H1 (cell line): ENCODE data around the gene SMARCA2. TPM values are rescaled to one million over a fixed set of nuclear protein-coding genes. Genes with fewer than 3 reads are reported as not detected.

Experiments used
- CTCF ChIA-PET: fragments of 300-600 bp; sonication (Branson Sonifier 250); formaldehyde crosslinking; loops from one replicate; lab custom pipeline; 2021; ENCODE audit not compliant: partially characterized antibody; lab: Charles Lee
- POLR2A ChIA-PET: fragments of 300-600 bp; sonication (Branson Sonifier 250); formaldehyde crosslinking; loops from one replicate; lab custom pipeline; 2021; ENCODE audit warnings: inconsistent platforms; ENCODE audit not compliant: partially characterized antibody; lab: Charles Lee
- DNase-seq, 2 experiments: peaks; one replicate each; pipeline versions ENCODE4 v3.0.0 to v3.0.0-alpha.2; 2010 to 2022; ENCODE audit warnings: low spot score in 2 of 2, low read depth in 1 of 2, mixed read lengths in 1 of 2
- FAIRE-seq: peaks from 2 replicates; lab custom pipeline; 2011; peaks lifted over from hg19 to GRCh38; lab: Jason Lieb, UNC
- H2AFZ ChIP-seq: 2 replicates; pipeline ENCODE4 v1.8.1; 2012; ENCODE audit warnings: low read length, inconsistent platforms
- H2AK5ac ChIP-seq: 2 replicates; pipeline ENCODE4 v1.6.1; 2013; ENCODE audit warnings: low read depth, low read length
- H2BK120ac ChIP-seq: replicated peaks from 2 replicates; pipeline ENCODE3; 2013; ENCODE audit warnings: low read depth, low read length, inconsistent platforms
- H2BK12ac ChIP-seq: 2 replicates; pipeline ENCODE4 v1.6.1; 2013; ENCODE audit warnings: low read depth, low read length
- H2BK15ac ChIP-seq: 2 replicates; pipeline ENCODE4 v1.6.1; 2013; ENCODE audit warnings: low read length
- H2BK20ac ChIP-seq: 2 replicates; pipeline ENCODE4 v1.6.1; 2013; ENCODE audit warnings: low read length
- H2BK5ac ChIP-seq: 2 replicates; pipeline ENCODE4 v1.6.1; 2013; ENCODE audit warnings: low read depth, low read length
- H3K14ac ChIP-seq: 2 replicates; pipeline ENCODE4 v1.6.1; 2013; ENCODE audit warnings: inconsistent platforms; ENCODE audit not compliant: insufficient read length
- H3K18ac ChIP-seq: 2 replicates; pipeline ENCODE4 v1.6.1; 2013; ENCODE audit warnings: low read length; ENCODE audit errors: extremely low read depth
- H3K23ac ChIP-seq: 2 replicates; pipeline ENCODE4 v1.6.1; 2013; ENCODE audit warnings: inconsistent platforms; ENCODE audit not compliant: insufficient read length
- H3K23me2 ChIP-seq: 2 replicates; pipeline ENCODE4 v1.6.1; 2013; ENCODE audit warnings: low read depth, low read length
- H3K27ac ChIP-seq: 2 replicates; pipeline ENCODE4 v1.6.1; 2011; ENCODE audit warnings: low read depth, low read length, inconsistent platforms
- H3K27me3 ChIP-seq, 4 experiments: replicated peaks in 1 of 4; 1 replicate in 1 of 4; 2 replicates in 3 of 4; pipeline versions ENCODE4 v1.6.1 to v1.8.1; 2011 to 2013; ENCODE audit warnings: low read length in 3 of 4, mild to moderate bottlenecking in 3 of 4, inconsistent platforms in 2 of 4, mixed read lengths in 2 of 4, moderate library complexity in 1 of 4; ENCODE audit not compliant: control insufficient read depth in 3 of 4, insufficient read depth in 3 of 4; ENCODE audit errors: extremely low read depth in 1 of 4
- H3K36me3 ChIP-seq, 4 experiments: 2 replicates each; pipeline versions ENCODE4 v1.6.1 to v1.8.1; 2011 to 2013; ENCODE audit warnings: mild to moderate bottlenecking in 4 of 4, low read length in 3 of 4, moderate library complexity in 2 of 4, control low read depth in 1 of 4, inconsistent platforms in 1 of 4; ENCODE audit not compliant: insufficient read depth in 4 of 4, control insufficient read depth in 2 of 4
- H3K4ac ChIP-seq: replicated peaks from 2 replicates; pipeline ENCODE3; 2013; ENCODE audit warnings: low read length, low read depth, mixed read lengths, inconsistent platforms; ENCODE audit not compliant: insufficient read length
- H3K4me1 ChIP-seq, 4 experiments: replicated peaks in 1 of 4; 1 replicate in 1 of 4; 2 replicates in 3 of 4; pipeline versions ENCODE4 v1.6.1 to v1.8.1; 2011 to 2013; ENCODE audit warnings: low read length in 3 of 4, inconsistent platforms in 2 of 4, mixed read lengths in 1 of 4; ENCODE audit not compliant: insufficient read depth in 4 of 4, control insufficient read depth in 3 of 4
- H3K4me2 ChIP-seq, 2 experiments: 2 replicates each; pipeline versions ENCODE4 v1.6.1 to v1.8.1; 2011 to 2013; ENCODE audit warnings: low read depth in 2 of 2, low read length in 2 of 2, control low read depth in 1 of 2, inconsistent platforms in 1 of 2, mild to moderate bottlenecking in 1 of 2; ENCODE audit not compliant: insufficient read depth in 1 of 2
- H3K4me3 ChIP-seq, 4 experiments: fragments of 200-600, 300-600 bp in 1 of 4; sonication (generic), shearing (Covaris generic), sonication (Bioruptor Twin) in 1 of 4; 2 replicates each; pipeline versions ENCODE4 v1.5.1 to v1.8.1; 2011 to 2016; ENCODE audit warnings: low read length in 4 of 4, low read depth in 3 of 4, control low read depth in 2 of 4, inconsistent platforms in 2 of 4, mild to moderate bottlenecking in 2 of 4, mixed read lengths in 1 of 4, moderate library complexity in 1 of 4; ENCODE audit not compliant: insufficient read depth in 2 of 4; ENCODE audit errors: extremely low read depth in 1 of 4
- H3K56ac ChIP-seq: replicated peaks from 2 replicates; pipeline ENCODE3; 2013; ENCODE audit warnings: low read depth, mild to moderate bottlenecking, mixed read lengths, low read length, inconsistent platforms; ENCODE audit not compliant: insufficient read length
- H3K79me1 ChIP-seq: 2 replicates; pipeline ENCODE4 v1.6.1; 2013; ENCODE audit warnings: low read depth, low read length, control low read depth
- H3K79me2 ChIP-seq, 2 experiments: 2 replicates each; pipeline versions ENCODE4 v1.6.1 to v1.8.1; 2012 to 2013; ENCODE audit warnings: low read length in 2 of 2, mild to moderate bottlenecking in 2 of 2, inconsistent platforms in 1 of 2; ENCODE audit not compliant: insufficient read depth in 2 of 2, control insufficient read depth in 1 of 2
- H3K9ac ChIP-seq, 4 experiments: replicated peaks in 1 of 4; 1 replicate in 1 of 4; 2 replicates in 3 of 4; pipeline versions ENCODE4 v1.6.1 to v1.8.1; 2011 to 2013; ENCODE audit warnings: low read depth in 3 of 4, low read length in 3 of 4, control low read depth in 2 of 4, mild to moderate bottlenecking in 2 of 4, moderate library complexity in 2 of 4, inconsistent platforms in 1 of 4; ENCODE audit errors: extremely low read depth in 1 of 4
- H3K9me3 ChIP-seq, 2 experiments: 2 replicates each; pipeline versions ENCODE4 v1.6.1 to v1.8.1; 2012 to 2013; ENCODE audit warnings: mild to moderate bottlenecking in 2 of 2, moderate library complexity in 2 of 2, control low read depth in 1 of 2, inconsistent platforms in 1 of 2, low read depth in 1 of 2, low read length in 1 of 2, mixed read lengths in 1 of 2; ENCODE audit not compliant: insufficient read depth in 2 of 2
- H4K20me1 ChIP-seq, 2 experiments: replicated peaks in 1 of 2; 2 replicates each; pipeline versions ENCODE3 to v1.8.1; 2011 to 2013; ENCODE audit warnings: inconsistent platforms in 2 of 2, low read length in 2 of 2, mild to moderate bottlenecking in 1 of 2; ENCODE audit not compliant: insufficient read depth in 2 of 2, control insufficient read depth in 1 of 2
- H4K5ac ChIP-seq: 2 replicates; pipeline ENCODE4 v1.6.1; 2013; ENCODE audit warnings: low read length, low read depth, mixed read lengths, inconsistent platforms; ENCODE audit not compliant: insufficient read length
- H4K8ac ChIP-seq: 2 replicates; pipeline ENCODE4 v1.8.0; 2013; ENCODE audit warnings: mild to moderate bottlenecking, moderate library complexity, low read length, inconsistent platforms; ENCODE audit not compliant: insufficient read depth; ENCODE audit errors: extremely low read depth
- H4K91ac ChIP-seq: replicated peaks from 2 replicates; pipeline ENCODE3; 2013; ENCODE audit warnings: low read length, mixed read lengths, inconsistent platforms; ENCODE audit not compliant: insufficient read length
- CBX5 ChIP-seq: fragments of 300-800, 300-1000 bp; sonication (generic); IDR thresholded peaks from 2 replicates; pipeline ENCODE4 v1.7.1; 2016; ENCODE audit warnings: antibody characterized with exemption, low read length, low read depth
- CEBPB ChIP-seq: IDR thresholded peaks from 2 replicates; pipeline ENCODE4 v1.6.1; 2012; ENCODE audit warnings: low read depth, low read length
- CHD1 ChIP-seq: IDR thresholded peaks from 2 replicates; pipeline ENCODE4 v1.6.1; 2012; ENCODE audit warnings: low read depth, low read length, improper control_type of control experiment
- GTF2F1 ChIP-seq: IDR thresholded peaks from 2 replicates; pipeline ENCODE4 v1.6.1; 2012; ENCODE audit warnings: low read depth, low read length, improper control_type of control experiment, borderline replicate concordance
- HDAC2 ChIP-seq, 2 experiments: fragments of 300-600 bp in 1 of 2; sonication (generic) in 1 of 2; IDR thresholded peaks; 2 replicates each; pipeline ENCODE4 v1.6.1; 2011 to 2012; ENCODE audit warnings: low read depth in 2 of 2, low read length in 2 of 2, mild to moderate bottlenecking in 2 of 2, moderate library complexity in 2 of 2, borderline replicate concordance in 1 of 2, inconsistent platforms in 1 of 2
- SRF ChIP-seq: IDR thresholded peaks from 2 replicates; pipeline ENCODE4 v1.6.1; 2011; ENCODE audit warnings: mild to moderate bottlenecking, low read depth, low read length, moderate library complexity
- TAF1 ChIP-seq: IDR thresholded peaks from 2 replicates; pipeline ENCODE4 v1.6.1; 2011; ENCODE audit warnings: mild to moderate bottlenecking, low read depth, low read length
- TAF7 ChIP-seq: optimal IDR thresholded peaks from 2 replicates; pipeline ENCODE3; 2011; ENCODE audit warnings: low read depth, mild to moderate bottlenecking, inconsistent platforms, low read length, moderate library complexity, borderline replicate concordance
- WGBS, 2 experiments: shearing (Covaris generic) in 1 of 2; methylation state at CpG; one replicate each; pipeline versions ENCODE4 v1.1.6 to v1.1.7; 2013 to 2015; ENCODE audit warnings: low lambda C conversion rate in 2 of 2, mixed read lengths in 2 of 2, inconsistent platforms in 1 of 2, low coverage in 1 of 2, missing lambda C conversion rate in 1 of 2; ENCODE audit not compliant: insufficient replicate concordance in 2 of 2, insufficient coverage in 1 of 2, insufficient read length in 1 of 2; ENCODE audit errors: extremely low coverage in 1 of 2, missing lambda C conversion rate in 1 of 2; 5-methylcytosine and 5-hydroxymethylcytosine counted together
- polyA plus RNA-seq, 7 experiments: library from polyadenylated mRNA; depleted of rRNA in 3 of 7; stranded (reverse) in 5 of 7; unstranded in 2 of 7; fragments of >200 nt in 5 of 7; fragments of 200-250 nt in 2 of 7; gene quantifications; 1 replicate in 5 of 7; 2 replicates in 1 of 7; 4 replicates in 1 of 7; pipeline versions ENCODE4 v1.2.1 to v1.2.3, GENCODE V29; 2011 to 2013; ENCODE audit warnings: missing spikeins in 2 of 7, mixed read lengths in 2 of 7
- total RNA-seq: library from RNA; stranded (reverse); fragmentation: NEBNext Ultra II Directional; extraction: Animal tissue kit (Norgen Biotek cat#: 25700); gene quantifications from 2 replicates; pipeline ENCODE4 v1.2.1, GENCODE V29; 2021

Gene SMARCA2
- total and polyA plus RNA-seq, 2 of the 8 experiments (the other 6 are each of a cell fraction or from before 2014, with no cell fraction given), result 6.3 to 21.7 TPM

DNA sequence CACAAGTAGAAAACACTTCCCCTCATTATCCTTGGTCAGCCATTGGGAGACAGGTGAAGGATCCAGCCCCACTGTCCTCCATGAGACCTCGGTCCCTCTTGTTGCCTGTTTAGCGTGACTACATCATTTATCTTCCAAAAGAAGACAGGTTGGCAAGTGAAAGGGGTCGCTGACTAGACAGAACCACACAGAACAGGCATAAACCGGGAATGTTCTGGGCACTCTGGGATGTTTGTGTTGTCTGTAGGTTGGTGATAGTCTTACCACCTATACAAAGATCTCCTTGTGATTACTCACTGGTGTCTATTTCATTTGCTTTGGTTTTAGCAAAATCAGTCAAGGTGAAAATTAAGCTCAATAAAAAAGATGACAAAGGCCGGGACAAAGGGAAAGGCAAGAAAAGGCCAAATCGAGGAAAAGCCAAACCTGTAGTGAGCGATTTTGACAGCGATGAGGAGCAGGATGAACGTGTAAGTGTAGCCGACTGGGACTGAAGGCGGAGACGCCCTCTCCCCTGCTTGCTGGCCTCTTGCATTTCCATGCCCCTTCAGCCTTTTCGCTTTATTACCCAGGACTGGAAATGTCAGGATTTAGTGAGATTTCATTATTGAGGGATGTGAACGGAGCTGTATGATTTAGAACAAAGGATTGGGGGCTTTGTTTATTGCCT, 175.9 kb downstream of the SMARCA2 start:
- no peaks in the 10 kb centered on the region for H3K9me3 ChIP-seq
- no peak overlapping the region for H3K9ac ChIP-seq
- ChIA-PET POLR2A (no interaction called here), CTCF (interaction anchor here (0.6 to 3.9 kb wide), 3 partner anchors 9 to 51 kb away, joined by 4 to 21 read pairs (median 12); no protein-coding TSS in a partner anchor)
- FAIRE-seq (no peak), DNase-seq (no peak)
- no peaks in the 10 kb centered on the region for H3K23me2 ChIP-seq
- no peak overlapping the region for H4K91ac ChIP-seq
- H2BK15ac ChIP-seq, result no peak overlapping the region; the same call in 1 of the 2 replicates
- no peak overlapping the region for H3K18ac ChIP-seq
- TF ChIP-seq CHD1, result no peak
- TF ChIP-seq TAF1, result no peak
- no peak for TF ChIP-seq SRF
- TF ChIP-seq GTF2F1, result no peak
- no peak for TF ChIP-seq CEBPB
- no peak for TF ChIP-seq TAF7
- TF ChIP-seq CBX5, result no peak
- TF ChIP-seq HDAC2 (IDR thresholded peaks at IDR 0.05; ENCODE audit: borderline replicate concordance in 1 of 2, low read depth in 2 of 2, low read length in 2 of 2), result no peak
- H2BK20ac ChIP-seq, result 0 out of 2 replicates have a peak overlapping the region, but pooled peaks have one; percentile 73
- H3K4ac ChIP-seq, result no peak overlapping the region
- H4K5ac ChIP-seq, result no peak overlapping the region
- no peaks in the 10 kb centered on the region; a peak in 1 of 8 replicates for H3K36me3 ChIP-seq
- no peak overlapping the region for H4K8ac ChIP-seq
- no peak overlapping the region for H3K14ac ChIP-seq
- no peak overlapping the region for H2BK120ac ChIP-seq
- no peaks in the 10 kb centered on the region for H3K27me3 ChIP-seq
- no peak overlapping the region for H2AK5ac ChIP-seq
- H3K79me1 ChIP-seq, result no peaks in the 10 kb centered on the region
- H3K4me2 ChIP-seq, result no peak overlapping the region
- H2BK5ac ChIP-seq, result no peak overlapping the region; the same call in 1 of the 2 replicates
- WGBS, 2 experiments, result 87% methylated on average over 13 of the region's 14 CpGs; no CpG with 5 or more reads in 1 of the 2 experiments
- H4K20me1 ChIP-seq, result no peaks in the 10 kb centered on the region
- no peak overlapping the region for H3K23ac ChIP-seq
- H2BK12ac ChIP-seq, result no peak overlapping the region
- H3K27ac ChIP-seq, result no peak overlapping the region
- H3K4me3 ChIP-seq, result no peak overlapping the region
- no peak overlapping the region for H2AFZ ChIP-seq
- no peaks in the 10 kb centered on the region for H3K79me2 ChIP-seq
- no peak overlapping the region for H3K56ac ChIP-seq
- peaks cover 0 to 2% (median 0%) of the 10 kb centered on the region in 4 experiments; a peak in 3 of 7 replicates for H3K4me1 ChIP-seq
